Muscle layer of duodenum (tissue), 2 donors: ENCODE measurements around the gene NOLC1.
"Not testable (repeated sequence)": the region's sequence is repeated elsewhere in the genome, so short reads cannot be mapped to it uniquely, and the experiment has no call there.

Source experiments
- H3K27ac ChIP-seq: one replicate; pipeline ENCODE4 v1.7.0; 2013; ENCODE audit warnings: mild to moderate bottlenecking, low read length
- H3K27me3 ChIP-seq: one replicate; pipeline ENCODE4 v1.7.0; 2013; ENCODE audit warnings: low read depth, mild to moderate bottlenecking, control low read depth, low read length
- H3K36me3 ChIP-seq, 2 donors: one replicate each; pipeline ENCODE4 v1.7.0; 2013; ENCODE audit warnings: low read length in 2 of 2, control low read depth in 1 of 2, mild to moderate bottlenecking in 1 of 2; ENCODE audit not compliant: insufficient read depth in 2 of 2, control insufficient read depth in 1 of 2
- H3K4me1 ChIP-seq, 2 donors: one replicate each; pipeline ENCODE4 v1.7.0; 2013; ENCODE audit warnings: low read length in 2 of 2, mild to moderate bottlenecking in 2 of 2, control low read depth in 1 of 2, moderate library complexity in 1 of 2; ENCODE audit not compliant: insufficient read depth in 2 of 2, control insufficient read depth in 1 of 2
- H3K4me3 ChIP-seq, 2 donors: one replicate each; pipeline ENCODE4 v1.7.0; 2013; ENCODE audit warnings: low read length in 2 of 2, low read depth in 1 of 2, mild to moderate bottlenecking in 1 of 2
- H3K9me3 ChIP-seq, 2 donors: one replicate each; pipeline ENCODE4 v1.7.0; 2013; ENCODE audit warnings: low read length in 2 of 2, control low read depth in 1 of 2, mild to moderate bottlenecking in 1 of 2; ENCODE audit not compliant: control insufficient read depth in 1 of 2
- donor health status: healthy.

Gene NOLC1

DNA sequence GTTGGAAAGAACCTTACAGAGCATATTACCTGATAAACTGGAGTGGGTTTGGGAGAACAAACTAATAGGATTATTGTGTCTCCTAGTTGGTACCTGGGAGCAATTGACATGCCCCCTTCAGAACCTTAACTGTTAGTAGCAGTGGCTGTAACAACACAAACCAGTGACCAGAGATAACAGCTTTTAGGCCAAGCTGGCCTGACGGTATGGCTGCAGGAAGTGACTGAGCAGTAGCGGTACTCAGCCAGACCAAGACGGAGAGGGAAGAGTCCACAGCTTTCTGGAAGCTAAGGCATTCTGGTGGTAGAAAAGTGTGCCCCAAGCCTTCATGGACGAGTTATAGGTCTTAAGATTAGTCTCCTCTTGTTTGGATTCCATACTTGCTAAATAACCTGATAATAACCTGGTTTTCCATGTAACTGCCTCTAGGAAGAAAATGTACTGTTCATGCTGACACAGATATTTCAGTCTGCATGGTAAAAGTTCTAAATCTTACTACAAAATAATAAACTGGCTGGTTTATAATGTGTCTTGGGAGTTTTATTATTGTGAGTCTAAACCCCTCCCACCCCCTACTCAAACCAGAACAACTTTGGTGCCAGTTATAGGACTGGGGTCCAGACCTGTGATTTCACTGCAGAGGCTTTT is 11.3 kb downstream of the NOLC1 start:
- no peaks in the 10 kb centered on the region for H3K4me1 ChIP-seq
- no peaks in the 10 kb centered on the region for H3K9me3 ChIP-seq
- H3K27me3 ChIP-seq = no peaks in the 10 kb centered on the region
- H3K27ac ChIP-seq = no peak overlapping the region
- H3K4me3 ChIP-seq = no peak overlapping the region
- peaks cover 43 to 57% of the 10 kb centered on the region in 2 donors for H3K36me3 ChIP-seq

DNA sequence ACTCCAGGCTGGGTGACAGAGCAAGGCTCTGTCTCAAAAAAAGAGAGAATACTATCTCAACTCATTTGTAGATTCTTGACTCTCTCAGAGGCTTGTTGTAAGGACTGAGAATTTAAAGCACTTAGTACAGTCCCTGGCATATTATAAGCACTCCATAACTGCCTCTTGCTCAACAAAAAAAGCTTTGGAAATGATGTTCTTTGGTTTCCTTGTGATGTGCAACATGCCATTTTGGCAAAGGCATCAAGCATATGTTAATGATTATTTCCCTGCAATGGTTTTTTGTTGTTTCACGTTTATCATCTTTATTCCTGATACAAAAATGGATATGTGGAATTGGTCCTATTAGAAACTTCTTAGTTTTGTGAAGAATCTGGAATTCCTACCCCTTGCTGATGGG is 15.7 kb downstream of the NOLC1 start:
- H3K4me1 ChIP-seq = peaks cover 0 to 3% of the 10 kb centered on the region in 2 donors
- no peaks in the 10 kb centered on the region for H3K27me3 ChIP-seq
- no peak overlapping the region for H3K27ac ChIP-seq
- H3K36me3 ChIP-seq = peaks cover 6 to 13% of the 10 kb centered on the region in 2 donors
- no peak overlapping the region for H3K4me3 ChIP-seq
- no peaks in the 10 kb centered on the region for H3K9me3 ChIP-seq

DNA sequence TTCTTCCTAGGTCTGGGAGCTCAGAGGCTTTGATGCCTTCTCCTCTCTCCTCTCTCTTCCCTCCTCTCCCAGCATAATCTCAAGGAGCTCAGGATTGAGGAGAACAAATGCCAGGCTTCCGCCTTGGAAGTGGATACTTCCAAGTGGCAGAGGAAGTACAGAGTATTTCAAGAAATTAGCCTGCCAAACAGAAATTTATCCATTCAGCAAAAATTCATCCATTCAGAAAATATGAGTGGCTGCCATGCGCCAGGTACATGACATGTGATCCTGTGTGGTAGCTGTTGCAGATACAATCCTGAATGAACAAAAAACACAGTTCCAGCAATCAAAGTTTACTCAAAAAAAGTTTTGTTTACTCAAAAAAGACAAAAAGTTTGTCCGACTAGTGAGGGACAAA is 18.4 kb downstream of the NOLC1 start:
- Histone ChIP-seq H3K4me1 (peaks cover 0 to 3% of the 10 kb centered on the region in 2 donors), H3K27me3 (no peaks in the 10 kb centered on the region)

DNA sequence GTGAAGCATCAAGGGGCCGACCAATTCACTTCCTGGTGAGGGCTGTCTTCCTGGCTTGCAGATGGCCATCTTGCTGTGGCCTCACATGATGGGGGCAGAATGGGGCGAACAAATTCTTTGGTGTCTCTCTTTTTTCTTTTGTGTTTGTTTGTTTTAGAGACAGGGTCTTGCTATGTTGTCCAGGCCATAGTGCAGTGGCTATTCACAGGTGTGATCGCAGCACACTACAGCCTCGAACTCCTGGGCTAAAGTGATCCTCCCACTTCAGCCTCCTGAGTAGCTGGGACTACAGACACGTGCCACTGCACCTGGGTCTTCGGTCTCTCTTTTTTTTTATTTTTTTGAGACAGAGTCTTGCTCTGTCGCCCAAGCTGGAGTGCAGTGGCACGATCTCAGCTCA is 20.1 kb downstream of the NOLC1 start:
- H3K9me3 ChIP-seq = no peaks in the 10 kb centered on the region
- no peak overlapping the region for H3K4me3 ChIP-seq
- peaks cover 0 to 3% of the 10 kb centered on the region in 2 donors for H3K4me1 ChIP-seq
- no peaks in the 10 kb centered on the region for H3K36me3 ChIP-seq
- no peak overlapping the region for H3K27ac ChIP-seq
- H3K27me3 ChIP-seq = no peaks in the 10 kb centered on the region

More for the DNA sequence above, 18.4 kb downstream of the NOLC1 start:
- Histone ChIP-seq H3K4me3 (no peak overlapping the region), H3K9me3 (no peaks in the 10 kb centered on the region), H3K27ac (no peak overlapping the region), H3K36me3 (no peaks in the 10 kb centered on the region)

DNA sequence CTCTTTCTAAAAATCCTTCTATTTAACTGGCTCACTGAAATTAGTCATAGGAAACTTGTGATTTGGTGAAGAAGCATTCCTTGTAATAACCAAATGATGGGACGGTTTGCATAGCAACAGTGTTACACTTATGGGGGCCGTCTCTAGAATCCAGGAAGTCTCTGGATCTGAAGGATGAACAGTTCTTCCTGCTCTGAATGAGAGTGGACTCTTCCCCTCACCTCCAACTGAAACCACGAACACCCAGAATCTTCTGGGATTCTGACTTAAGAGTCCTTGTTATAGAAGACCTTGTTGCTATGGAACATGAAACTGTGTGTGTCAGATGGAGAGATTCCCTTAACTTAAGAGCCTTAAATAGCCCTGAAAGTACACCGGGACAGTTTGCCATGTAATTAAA is 23.2 kb downstream of the NOLC1 start:
- Histone ChIP-seq H3K9me3 (no peaks in the 10 kb centered on the region), H3K27ac (no peak overlapping the region), H3K27me3 (no peaks in the 10 kb centered on the region), H3K4me3 (no peak overlapping the region), H3K4me1 (no peaks in the 10 kb centered on the region), H3K36me3 (no peaks in the 10 kb centered on the region)

DNA sequence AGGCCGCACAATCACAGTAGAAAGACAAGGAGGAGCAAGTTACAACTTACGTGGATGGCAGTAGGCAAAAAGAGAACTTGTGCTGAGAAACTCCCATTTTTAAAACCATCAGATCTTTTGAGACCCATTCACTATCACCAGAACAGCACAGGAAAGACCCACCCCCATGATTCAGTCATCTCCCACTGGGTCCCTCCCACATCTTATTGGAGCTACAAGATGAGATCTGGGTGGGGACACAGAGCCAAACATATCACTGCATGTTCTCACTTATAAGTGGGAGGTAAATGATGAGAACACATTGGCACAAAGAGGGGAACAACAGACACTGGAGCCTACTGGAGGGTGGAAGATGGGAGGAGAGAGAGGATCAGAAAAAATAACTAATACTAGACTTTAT is 32.4 kb downstream of the NOLC1 start:
- Histone ChIP-seq H3K27ac (no peak overlapping the region), H3K36me3 (no peaks in the 10 kb centered on the region), H3K4me1 (peaks cover 0 to 4% of the 10 kb centered on the region in 2 donors), H3K9me3 (no peaks in the 10 kb centered on the region), H3K27me3 (no peaks in the 10 kb centered on the region), H3K4me3 (no peak overlapping the region)

DNA sequence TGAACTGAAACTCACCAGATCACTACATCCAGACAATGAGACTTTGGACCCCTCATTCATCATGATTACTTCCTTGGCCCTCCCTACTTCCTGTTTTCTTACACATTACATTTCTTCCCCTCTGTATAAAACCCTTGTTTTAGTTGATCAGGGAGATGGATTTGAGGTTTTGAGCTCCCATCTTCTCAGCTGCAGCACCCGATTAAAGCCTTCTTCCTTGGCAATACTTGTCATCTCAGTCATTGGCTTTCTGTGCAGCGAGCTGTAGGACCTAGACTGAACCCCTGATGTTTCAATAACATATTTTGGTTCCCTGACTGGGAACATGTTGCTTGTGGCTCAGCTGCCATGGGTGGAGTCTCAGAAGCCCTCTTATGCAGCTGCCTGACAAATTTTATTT is 33.1 kb downstream of the NOLC1 start:
- Histone ChIP-seq H3K27me3 (no peaks in the 10 kb centered on the region), H3K4me1 (peaks cover 0 to 4% of the 10 kb centered on the region in 2 donors), H3K27ac (no peak overlapping the region), H3K4me3 (no peak overlapping the region), H3K9me3 (no peaks in the 10 kb centered on the region), H3K36me3 (no peaks in the 10 kb centered on the region)

DNA sequence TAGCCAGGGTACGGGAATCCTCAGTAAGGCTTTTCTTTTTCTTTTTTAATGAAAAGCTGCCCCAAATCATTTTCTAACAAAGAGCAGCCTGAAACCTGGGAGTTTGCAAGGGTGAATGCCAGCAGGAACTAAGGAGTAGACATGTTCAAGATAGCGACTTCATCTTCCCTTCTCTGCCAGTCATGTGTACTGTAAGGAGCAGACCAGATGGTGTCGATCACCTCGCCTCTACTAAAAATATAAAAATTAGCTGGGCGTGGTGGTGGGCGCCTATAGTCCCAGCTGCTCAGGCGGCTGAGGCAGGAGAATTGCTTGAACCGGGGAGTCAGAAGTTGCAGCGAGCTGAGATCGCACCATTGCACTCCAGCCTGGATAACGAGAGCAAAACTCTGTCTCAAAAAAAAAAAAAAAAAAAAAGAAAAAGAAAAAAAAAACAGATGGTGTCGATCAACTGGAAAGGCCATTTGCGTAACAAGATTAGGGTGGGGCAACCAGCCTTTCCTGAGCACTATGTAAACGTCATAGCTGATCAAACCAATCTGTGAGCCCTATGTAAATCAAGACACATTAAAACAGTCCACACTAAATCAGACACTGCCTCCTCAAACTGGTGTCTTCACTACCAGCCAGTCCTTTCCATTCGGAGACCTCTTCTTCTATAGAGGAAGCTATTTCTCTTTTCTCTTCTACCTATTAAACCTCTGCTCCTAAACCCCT is 33.8 kb downstream of the NOLC1 start:
- Histone ChIP-seq H3K36me3 (no peaks in the 10 kb centered on the region), H3K27me3 (no peaks in the 10 kb centered on the region), H3K4me1 (peaks cover 0 to 4% of the 10 kb centered on the region in 2 donors), H3K4me3 (no peak overlapping the region), H3K9me3 (no peaks in the 10 kb centered on the region), H3K27ac (no peak overlapping the region)

DNA sequence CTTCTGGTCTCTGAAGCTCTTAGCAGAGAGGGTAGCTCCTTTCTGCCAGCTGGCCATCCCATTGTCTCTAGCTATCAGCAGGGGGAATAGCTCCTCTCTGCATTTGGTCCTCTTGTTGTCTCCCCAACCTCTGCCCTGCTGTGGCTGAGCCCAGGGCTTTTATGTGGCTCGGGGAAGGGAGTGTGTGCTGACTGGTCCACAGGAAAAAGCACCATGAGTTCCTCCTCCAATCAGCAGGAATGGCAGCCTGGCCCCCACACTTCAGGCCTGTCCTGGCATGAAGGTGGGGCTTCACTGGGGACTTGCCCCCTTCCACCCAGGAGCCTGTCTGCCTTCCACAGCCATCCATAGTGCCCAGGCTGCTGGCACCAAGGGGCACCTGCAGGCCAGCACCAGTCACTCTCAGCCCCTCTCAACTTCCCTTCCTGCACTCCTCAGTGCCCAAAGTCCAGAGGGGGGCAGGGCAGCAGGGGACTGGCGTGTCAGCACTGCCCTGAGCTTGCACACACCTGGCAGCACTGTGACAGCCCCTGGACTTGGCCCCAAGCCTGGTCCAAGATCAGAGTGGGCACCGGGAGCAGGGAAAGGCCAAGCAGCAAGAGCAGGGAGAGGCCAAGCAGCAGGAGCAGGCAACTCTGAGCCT is 36.2 kb downstream of the NOLC1 start:
- Histone ChIP-seq H3K36me3 (no peaks in the 10 kb centered on the region), H3K4me3 (no peak overlapping the region), H3K27me3 (no peaks in the 10 kb centered on the region), H3K9me3 (no peaks in the 10 kb centered on the region), H3K4me1 (peaks cover 0 to 4% of the 10 kb centered on the region in 2 donors), H3K27ac (no peak overlapping the region)

DNA sequence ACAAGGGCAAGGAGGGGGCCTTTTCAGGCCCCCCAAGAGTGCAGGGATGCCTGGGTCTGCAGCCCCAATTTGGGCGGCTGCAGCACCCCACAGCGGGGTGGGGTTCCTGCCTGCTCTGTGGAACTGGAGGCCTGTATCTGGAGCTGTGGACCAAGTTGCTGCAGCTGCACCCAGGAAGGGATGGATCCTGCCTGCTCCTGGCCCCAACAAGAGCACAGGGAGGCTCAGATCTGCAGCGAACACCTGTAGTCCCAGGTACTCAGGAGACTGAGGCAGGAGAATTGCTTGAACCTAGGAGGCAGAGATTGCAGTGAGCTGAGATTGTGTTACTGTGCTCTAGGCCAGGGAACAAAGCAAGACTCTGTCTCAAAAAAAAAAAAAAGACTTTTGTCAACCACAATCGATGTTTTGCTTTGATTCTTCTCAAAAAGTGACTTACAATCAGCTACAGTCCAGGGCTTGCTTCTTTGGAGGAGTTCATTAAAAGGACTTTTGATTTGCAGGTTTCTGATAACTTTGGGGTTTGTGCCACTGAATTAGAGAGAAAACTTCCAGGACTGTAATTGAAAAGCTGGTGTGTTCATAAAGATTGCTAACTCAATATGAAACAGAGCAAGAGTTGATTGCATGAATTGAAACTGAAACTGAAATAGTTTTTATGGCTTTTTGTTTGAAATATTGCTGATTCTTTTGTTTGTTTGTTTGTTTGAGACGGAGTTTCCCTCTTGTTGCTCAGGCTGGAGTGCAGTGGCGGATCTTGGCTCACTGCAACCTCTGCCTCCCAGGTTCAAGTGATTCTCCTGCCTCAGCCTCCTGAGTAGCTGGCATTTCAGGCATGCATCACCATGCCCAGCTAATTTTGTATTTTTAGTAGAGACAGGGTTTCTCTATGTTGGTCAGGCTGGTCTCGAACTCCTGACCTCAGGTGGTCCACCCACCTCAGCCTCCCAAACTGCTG is 37.0 kb downstream of the NOLC1 start:
- H3K27me3 ChIP-seq, H3K27ac ChIP-seq, H3K36me3 ChIP-seq, H3K9me3 ChIP-seq, H3K4me1 ChIP-seq: not testable (repeated sequence)
- peak overlapping the region in 1 of 2 donors; percentile 26 for H3K4me3 ChIP-seq

DNA sequence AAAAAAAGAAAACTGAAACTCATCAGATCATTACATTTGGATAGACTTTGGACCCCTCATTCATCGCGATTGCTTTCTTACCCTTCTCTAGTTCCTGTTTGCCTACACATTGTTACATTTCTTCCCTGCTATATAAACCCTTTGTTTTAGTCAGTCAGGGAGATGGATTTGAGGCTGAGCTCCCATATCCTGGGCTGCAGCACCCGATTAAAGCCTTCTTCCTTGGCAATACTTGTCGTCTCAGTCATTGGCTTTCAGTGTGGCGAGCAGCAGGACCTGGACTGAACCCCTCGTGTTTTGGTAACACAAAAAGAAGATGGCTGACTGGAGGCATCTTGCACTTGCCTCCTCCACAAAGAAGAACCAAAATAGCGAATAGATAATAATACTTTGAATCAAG is 39.8 kb downstream of the NOLC1 start:
- H3K4me1 ChIP-seq = peaks cover 0 to 4% of the 10 kb centered on the region in 2 donors
- H3K36me3 ChIP-seq = no peaks in the 10 kb centered on the region
- no peak overlapping the region for H3K27ac ChIP-seq
- no peaks in the 10 kb centered on the region for H3K9me3 ChIP-seq
- H3K4me3 ChIP-seq = no peak overlapping the region
- H3K27me3 ChIP-seq = no peaks in the 10 kb centered on the region
